ENCODE results near the gene THUMPD1.
A peak's percentile ranks its signal among the peaks of the same experiment; 100 is the strongest.
"Not testable (repeated sequence)": the region's sequence is repeated elsewhere in the genome, so short reads cannot be mapped to it uniquely, and the experiment has no call there.

Gene THUMPD1, protein sequence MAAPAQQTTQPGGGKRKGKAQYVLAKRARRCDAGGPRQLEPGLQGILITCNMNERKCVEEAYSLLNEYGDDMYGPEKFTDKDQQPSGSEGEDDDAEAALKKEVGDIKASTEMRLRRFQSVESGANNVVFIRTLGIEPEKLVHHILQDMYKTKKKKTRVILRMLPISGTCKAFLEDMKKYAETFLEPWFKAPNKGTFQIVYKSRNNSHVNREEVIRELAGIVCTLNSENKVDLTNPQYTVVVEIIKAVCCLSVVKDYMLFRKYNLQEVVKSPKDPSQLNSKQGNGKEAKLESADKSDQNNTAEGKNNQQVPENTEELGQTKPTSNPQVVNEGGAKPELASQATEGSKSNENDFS

DNA sequence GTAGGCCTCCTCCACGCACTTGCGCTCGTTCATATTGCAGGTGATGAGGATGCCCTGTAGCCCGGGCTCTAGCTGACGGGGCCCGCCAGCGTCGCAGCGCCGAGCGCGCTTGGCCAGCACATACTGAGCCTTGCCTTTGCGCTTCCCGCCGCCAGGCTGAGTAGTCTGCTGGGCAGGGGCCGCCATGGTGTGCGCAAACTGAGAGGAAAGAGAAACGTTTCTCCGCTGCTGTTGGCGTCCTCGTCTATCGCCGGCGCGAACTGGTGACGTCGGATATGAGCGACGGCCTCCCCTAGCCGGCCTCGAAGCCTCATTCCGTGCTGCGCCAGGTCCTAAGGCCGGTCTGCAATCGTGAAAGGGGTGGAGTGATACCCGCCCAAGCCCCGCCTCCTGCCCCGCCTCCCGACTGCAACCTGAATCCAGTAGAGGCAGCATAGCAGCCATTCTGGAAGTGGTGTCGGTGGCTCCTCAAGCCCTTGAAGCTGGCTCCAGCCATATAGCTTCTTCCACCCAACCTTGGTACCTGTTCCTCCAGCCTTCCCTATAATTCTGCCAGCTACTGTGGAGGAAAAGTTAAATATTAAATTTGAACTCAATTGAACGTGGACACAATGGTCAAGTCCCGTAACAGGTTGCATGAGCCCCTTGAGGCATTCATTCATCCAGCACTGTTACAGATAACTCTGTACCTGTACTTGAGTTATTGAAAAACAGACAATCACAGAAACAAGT lies at the start of gene THUMPD1:
Gene THUMPD1, minus strand, starts transcription at position 265 of the 732 bp plus-strand sequence. Its CDS starts 79 bp downstream, at position 186.
- DNase-seq (ENCODE audit: low read depth in 2 of 2), result peak; percentile 92 to 96

DNA sequence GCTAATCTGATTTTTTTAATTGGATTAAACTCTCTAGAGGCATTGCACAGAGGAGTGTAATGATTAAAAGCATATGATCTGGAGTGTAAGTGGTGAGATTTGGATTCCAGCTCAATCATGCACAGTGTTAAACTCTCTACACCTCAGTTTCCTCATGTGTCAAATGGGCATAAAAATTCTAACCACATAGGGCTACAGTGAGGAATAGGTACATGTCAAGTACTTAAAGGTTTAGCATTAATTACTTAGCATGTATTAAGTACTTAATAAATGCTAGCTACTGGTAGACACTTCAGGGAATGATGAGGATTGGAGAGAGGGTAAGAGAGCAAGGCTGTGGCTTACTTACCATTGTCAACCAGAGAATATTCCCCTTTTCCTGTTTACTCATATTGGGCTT lies 47.5 kb upstream of the THUMPD1 start:
- no peak for DNase-seq (ENCODE audit: low read depth in 2 of 2)

DNA sequence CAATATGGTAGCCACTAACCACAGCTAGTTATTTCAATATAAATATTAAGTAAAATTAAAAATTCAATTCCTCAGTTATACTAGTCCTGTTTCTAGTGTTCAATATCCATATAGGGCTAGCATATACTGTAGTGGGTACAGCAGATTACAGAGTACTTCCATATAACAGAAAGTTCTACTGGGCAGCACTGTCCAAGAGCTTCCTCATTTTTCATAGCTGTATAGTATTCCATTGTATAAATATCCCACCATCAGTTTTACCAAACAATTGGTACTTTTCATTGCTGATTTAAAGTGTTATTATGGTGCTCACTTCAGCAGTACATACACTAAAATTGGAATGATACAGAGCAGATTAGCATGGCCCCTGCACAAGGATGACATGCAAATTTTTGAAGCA lies 42.6 kb upstream of the THUMPD1 start:
- no peak for DNase-seq (ENCODE audit: low read depth in 2 of 2)

DNA sequence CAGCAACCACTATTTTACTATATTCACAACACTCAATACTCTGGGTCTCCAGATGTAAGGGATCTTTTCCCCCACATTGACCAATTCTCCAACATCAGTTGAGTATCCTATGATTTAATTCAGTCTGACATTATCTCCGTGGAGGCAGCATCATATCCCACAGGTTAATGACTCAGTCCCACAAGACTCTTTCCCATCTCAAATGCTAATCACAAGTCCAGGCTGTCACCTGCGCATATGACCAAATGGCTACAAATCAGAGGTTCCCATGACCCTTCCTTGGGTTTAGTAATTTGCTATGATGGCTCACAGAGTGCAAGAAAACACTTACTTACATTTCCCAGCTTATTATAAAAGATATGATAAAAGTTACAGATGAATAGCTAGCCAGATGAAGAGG lies 40.9 kb upstream of the THUMPD1 start:
- DNase-seq (ENCODE audit: low read depth in 2 of 2), result no peak

DNA sequence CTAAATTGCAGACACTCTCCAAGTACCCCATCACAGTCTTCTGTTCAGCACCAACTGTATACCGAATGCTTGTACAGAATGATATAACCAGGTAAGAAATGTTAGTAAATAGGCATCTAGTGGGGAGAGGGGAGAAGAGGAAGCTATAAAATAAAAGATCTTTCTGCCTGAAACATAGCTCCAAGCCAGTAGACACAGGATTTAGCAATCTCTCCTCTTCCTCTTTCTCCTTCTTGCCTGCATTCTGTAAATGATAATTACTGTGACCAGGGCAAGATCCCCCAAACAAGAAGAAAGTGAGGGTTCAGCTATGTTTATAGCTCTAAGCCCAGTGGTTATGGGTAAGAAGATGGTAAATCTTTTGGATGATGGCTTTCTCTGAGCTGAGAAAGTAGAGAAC lies 40.1 kb upstream of the THUMPD1 start:
- DNase-seq (ENCODE audit: low read depth in 2 of 2), result no peak

- DNase-seq (ENCODE audit: low read depth in 2 of 2), result no peak
Measured at GRCh38 chr16:20774703-20775362, 33.2 kb upstream of the THUMPD1 start.

GRCh38 chr16:20773679-20774078 lies 32.1 kb upstream of the THUMPD1 start:
- DNase-seq (ENCODE audit: low read depth in 2 of 2), result no peak

GRCh38 chr16:20768818-20769217 lies 27.2 kb upstream of the THUMPD1 start:
- no peak for DNase-seq (ENCODE audit: low read depth in 2 of 2)

- no peak for DNase-seq (ENCODE audit: low read depth in 2 of 2)
Measured at GRCh38 chr16:20768121-20768520, 26.5 kb upstream of the THUMPD1 start.

DNA sequence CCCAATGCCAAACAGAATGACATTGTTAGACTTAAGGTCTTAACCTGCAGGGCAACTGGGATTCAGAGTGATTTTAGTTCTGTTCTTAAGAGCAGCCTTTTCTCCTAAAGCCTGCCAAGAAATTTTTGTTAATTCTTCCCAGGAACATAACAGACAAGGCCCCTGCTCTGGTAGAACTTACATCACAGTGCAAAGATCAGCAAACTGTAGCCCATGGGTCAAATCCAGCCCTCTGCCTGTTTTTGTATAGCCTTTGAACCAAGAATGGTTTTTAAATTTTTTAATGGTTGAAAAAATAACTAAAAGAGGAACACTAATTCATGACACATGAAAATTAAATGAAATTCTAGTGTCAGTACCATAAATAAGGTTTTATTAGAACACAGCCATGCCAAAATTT lies 26.0 kb upstream of the THUMPD1 start:
- DNase-seq (ENCODE audit: low read depth in 2 of 2), result no peak

DNA sequence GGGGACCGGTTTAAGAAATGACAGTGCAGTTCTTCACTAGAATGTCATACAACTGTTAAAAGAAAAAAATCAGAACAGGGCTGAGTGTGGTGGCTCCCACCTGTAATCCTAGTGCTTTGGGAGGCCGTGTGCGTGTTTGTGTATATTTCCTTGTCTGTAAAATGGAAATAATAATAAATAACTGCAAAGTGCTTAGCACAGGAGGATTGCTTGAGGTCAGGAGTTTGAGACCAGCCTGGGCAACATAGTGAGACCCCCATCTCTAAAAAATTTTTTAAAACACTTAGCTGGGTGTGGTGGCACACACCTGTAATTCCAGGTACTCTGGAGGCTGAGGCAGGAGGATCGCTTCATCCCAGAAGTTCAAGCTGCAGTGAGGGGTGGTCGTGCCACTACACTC lies 24.7 kb upstream of the THUMPD1 start:
- DNase-seq (ENCODE audit: low read depth in 2 of 2), result no peak

DNA sequence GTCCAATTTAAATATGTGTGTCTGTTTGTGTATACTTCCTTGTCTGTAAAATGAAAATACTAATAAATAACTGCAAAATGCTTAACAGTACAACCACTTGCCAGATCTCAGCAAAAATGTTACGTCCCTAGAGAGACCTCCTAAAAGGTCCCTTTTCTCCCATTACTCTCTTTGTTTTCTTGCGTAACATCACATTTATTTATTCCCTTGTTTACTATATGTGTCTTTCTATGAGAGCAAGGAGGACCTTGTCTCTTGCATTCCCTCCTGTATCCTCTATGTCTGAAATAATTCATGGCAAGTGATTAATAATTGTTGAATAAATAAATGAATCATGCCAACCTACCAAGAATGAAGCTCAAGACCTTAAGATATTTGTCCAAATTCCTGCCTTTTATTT lies 24.1 kb upstream of the THUMPD1 start:
- DNase-seq (ENCODE audit: low read depth in 2 of 2), result no peak

- not testable (repeated sequence) for DNase-seq (ENCODE audit: low read depth in 2 of 2)
Measured at GRCh38 chr16:20764448-20764847, 22.8 kb upstream of the THUMPD1 start.

DNA sequence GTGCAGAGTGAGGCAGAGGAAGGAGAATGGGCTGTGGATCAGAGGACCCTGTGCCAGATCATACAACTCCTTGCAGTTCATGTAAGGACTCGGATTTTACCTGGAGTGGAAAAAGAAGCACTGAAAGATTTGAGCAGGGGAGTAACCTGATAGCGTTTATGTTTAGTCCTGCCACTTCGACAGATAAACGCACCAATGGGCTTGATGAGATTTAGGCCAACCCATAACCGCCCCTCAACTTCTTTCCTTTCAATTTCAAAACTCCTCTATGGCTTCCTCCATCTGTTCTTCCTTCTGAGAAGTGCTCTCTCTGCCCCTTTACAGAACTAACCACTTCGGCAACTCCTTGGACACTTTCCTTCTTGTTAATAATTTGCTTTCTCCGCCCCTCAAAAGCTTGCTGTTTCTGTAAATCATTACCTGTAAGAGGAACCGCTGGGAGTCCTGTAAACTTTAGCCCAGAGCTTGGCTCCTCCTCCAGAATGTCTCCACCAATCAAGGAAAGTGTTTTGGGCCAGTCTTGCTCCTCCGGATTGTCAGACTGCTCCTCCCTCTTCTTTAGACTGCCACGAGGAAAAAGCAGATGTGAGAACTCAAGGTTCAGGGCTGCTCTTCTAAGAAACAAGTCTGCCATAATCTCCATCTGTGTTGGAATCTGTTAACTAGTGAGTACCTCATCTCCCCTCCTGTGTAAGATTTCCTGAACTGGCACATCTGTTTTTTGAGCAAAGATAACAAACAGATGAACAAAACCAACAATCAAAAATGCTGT lies 22.0 kb upstream of the THUMPD1 start, which contains the start of gene ACSM3:
Gene ACSM3, plus strand, starts transcription at position 554 of the 772 bp plus-strand sequence. CDS start 6,021 bp downstream, outside the sequence.
- DNase-seq (ENCODE audit: low read depth in 2 of 2), result peak; percentile 17 to 49

GRCh38 chr16:20762404-20763123 lies 20.9 kb upstream of the THUMPD1 start:
- DNase-seq (ENCODE audit: low read depth in 2 of 2), result no peak

DNA sequence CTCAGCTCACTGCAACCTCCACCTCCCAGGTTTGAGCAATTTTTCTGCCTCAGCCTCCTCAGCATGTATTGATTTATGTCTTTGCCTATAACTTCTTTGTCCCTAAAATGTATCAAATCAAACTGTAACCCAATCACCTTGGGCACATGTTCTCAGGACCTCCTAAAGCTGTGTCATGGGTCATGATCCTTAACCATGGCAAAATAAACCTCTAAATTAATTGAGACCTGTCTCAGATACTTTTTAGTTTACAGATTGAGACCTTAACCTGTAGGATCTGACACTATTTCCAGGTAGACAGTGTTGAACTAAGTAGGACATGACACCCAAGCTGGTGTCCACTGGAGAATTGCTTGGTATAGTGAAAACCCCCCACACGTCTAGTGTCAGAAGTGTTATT lies 19.6 kb upstream of the THUMPD1 start:
- DNase-seq (ENCODE audit: low read depth in 2 of 2), result no peak

- no peak for DNase-seq (ENCODE audit: low read depth in 2 of 2)
Measured at GRCh38 chr16:20760346-20760745, 18.7 kb upstream of the THUMPD1 start.

DNA sequence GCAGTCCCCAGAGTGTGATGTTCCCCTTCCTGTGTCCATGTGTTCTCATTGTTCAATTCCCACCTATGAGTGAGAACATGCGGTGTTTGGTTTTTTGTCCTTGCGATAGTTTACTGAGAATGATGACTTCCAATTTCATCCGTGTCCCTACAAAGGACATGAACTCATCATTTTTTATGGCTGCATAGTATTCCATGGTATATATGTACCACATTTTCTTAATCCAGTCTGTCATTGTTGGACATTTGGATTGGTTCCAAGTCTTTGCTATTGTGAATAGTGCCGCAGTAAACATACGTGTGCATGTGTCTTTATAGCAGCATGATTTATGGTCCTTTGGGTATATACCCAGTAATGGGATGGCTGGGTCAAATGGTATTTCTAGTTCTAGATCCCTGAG lies 14.2 kb upstream of the THUMPD1 start:
- DNase-seq (ENCODE audit: low read depth in 2 of 2), result not testable (repeated sequence)

GRCh38 chr16:20755238-20755637 lies 13.6 kb upstream of the THUMPD1 start:
- no peak for DNase-seq (ENCODE audit: low read depth in 2 of 2)

- DNase-seq (ENCODE audit: low read depth in 2 of 2), result no peak
Measured at GRCh38 chr16:20753727-20754126, 12.1 kb upstream of the THUMPD1 start.

DNA sequence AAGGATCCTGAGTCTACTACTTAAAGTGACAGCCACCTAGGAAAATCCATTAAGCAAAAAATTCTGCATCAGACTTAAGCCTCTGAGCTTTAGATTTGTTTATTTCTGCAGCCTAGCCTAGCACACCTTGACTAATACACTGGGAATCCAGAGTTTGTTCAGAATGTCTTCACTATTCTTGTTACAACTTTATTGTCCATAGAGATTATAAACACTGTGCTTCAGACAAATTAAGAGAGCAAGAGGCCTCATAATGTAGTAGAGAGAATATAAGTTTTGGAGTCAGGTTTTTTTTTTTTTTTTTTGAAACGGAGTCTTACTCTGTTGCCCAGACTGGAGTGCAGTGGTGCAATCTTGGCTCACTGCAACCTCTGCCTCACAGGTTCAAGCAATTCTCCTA lies 8.9 kb upstream of the THUMPD1 start:
- DNase-seq (ENCODE audit: low read depth in 2 of 2), result no peak

Data from stimulated activated CD8-positive, alpha-beta memory T cell treated with anti-CD3 and anti-CD28 coated beads, Interleukin-15, amount 100 ng/mL, for 4 hours (primary cell).